ENCODE measurements around the gene GALNT10.

GRCh38 chr5:154367101-154367500 lies 176.6 kb downstream of the GALNT10 start:
- TF ChIP-seq CTCF (IDR thresholded peaks at IDR 0.05 in 8 of 11, conservative IDR thresholded peaks at IDR 0.05 in 3 of 11) = no peak
- no peak for TF ChIP-seq POLR2A (IDR thresholded peaks at IDR 0.05)

All from spleen (tissue), 7 donors.